Measurements from ENCODE around the gene FOXP1. TPM values are rescaled to one million over a fixed set of nuclear protein-coding genes. Genes with fewer than 3 reads are reported as not detected.

Gene FOXP1
- total and polyA plus RNA-seq, 2 of the 13 experiments (the other 11 are each of a cell fraction or from before 2014, with no cell fraction given) = 40.4 to 59.0 TPM

- no peaks in the 10 kb centered on the region for H3K27me3 ChIP-seq (ENCODE audit: control insufficient read depth in 1 of 2, insufficient read depth in 2 of 2, low read length in 2 of 2)
- intact Hi-C loops (cut with micrococcal nuclease; ENCODE audit: unreplicated experiment) (no loop called here), in situ Hi-C loops (cut with HindIII; ENCODE audit: extremely low pct_ligation_motif_present, low pct_unique_long_range_greater_than_20kb) (no loop called here)
- no peak overlapping the region for H3K9ac ChIP-seq (ENCODE audit: insufficient read depth, low read depth, low read length)
- H4K20me1 ChIP-seq (ENCODE audit: insufficient read depth, low read length) = peaks cover 9% of the 10 kb centered on the region
- POLR2A ChIA-PET = no interaction called here
- no peaks in the 10 kb centered on the region for H3K9me3 ChIP-seq (ENCODE audit: low read length)
- no peaks in the 10 kb centered on the region; a peak in 1 of 5 replicates for H3K36me3 ChIP-seq (replicated peaks in 1 of 2; ENCODE audit: control insufficient read depth in 1 of 2, insufficient read depth in 2 of 2, low read length in 2 of 2)
- no peak overlapping the region for H3K4me2 ChIP-seq (ENCODE audit: low read depth, low read length)
- FAIRE-seq = no peak
- H3K79me2 ChIP-seq (ENCODE audit: insufficient read depth, low read length) = peaks cover 44% of the 10 kb centered on the region
- DNase-seq (ENCODE audit: low spot score) = peak; percentile 10
- H2AFZ ChIP-seq (ENCODE audit: low read length) = no peak overlapping the region
- H3K4me1 ChIP-seq (ENCODE audit: insufficient read depth, low read length) = peaks cover 15% of the 10 kb centered on the region; the same call in 1 of the 2 replicates
- ATAC-seq = peak; percentile 71
- no peak overlapping the region for H3K27ac ChIP-seq (ENCODE audit: extremely low read length, insufficient read depth, low read length)
- peak; percentile 46 for TF ChIP-seq CTCF (CRISPR knock-in tag; IDR thresholded peaks at IDR 0.05)
- TF ChIP-seq ZNF7 (CRISPR knock-in tag; IDR thresholded peaks at IDR 0.05) = 0 out of 2 replicates have a peak, but pooled peaks have one; percentile 20
- TF ChIP-seq, protein P1, sequence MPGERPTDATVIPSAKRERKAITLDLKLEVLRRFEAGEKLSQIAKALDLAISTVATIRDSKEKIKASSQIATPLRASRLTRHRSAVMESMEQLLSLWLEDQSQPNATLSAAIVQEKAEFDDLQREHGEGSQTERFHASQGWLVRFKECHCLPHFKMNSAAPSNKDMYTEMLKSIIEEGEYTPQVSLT (CRISPR knock-in tag; IDR thresholded peaks at IDR 0.05; ENCODE audit: borderline replicate concordance, low read depth) = no peak
- no peak for TF ChIP-seq EZH2 (conservative IDR thresholded peaks at IDR 0.05; ENCODE audit: low read depth, low read length)
- TF ChIP-seq RBM22 (optimal IDR thresholded peaks at IDR 0.05; ENCODE audit: low read length) = peak; percentile 53
- TF ChIP-seq EEA1 (CRISPR knock-in tag; IDR thresholded peaks at IDR 0.05; ENCODE audit: borderline replicate concordance) = no peak
- TF ChIP-seq STAG1 (CRISPR knock-in tag; IDR thresholded peaks at IDR 0.05) = peak; percentile 65
- no peak for TF ChIP-seq ZNF232 (CRISPR knock-in tag; IDR thresholded peaks at IDR 0.05; ENCODE audit: borderline replicate concordance)
- TF ChIP-seq ADNP (CRISPR knock-in tag; IDR thresholded peaks at IDR 0.05) = no peak
- TF ChIP-seq GATAD2A (CRISPR knock-in tag; IDR thresholded peaks at IDR 0.05) = 0 out of 2 replicates have a peak, but pooled peaks have one; percentile 15
- CTCF ChIA-PET (ENCODE audit: low intra/inter-chr PET ratio, low total read pairs) = no interaction called here
- BruUV-seq (replicated peaks) = no TSS peak
- 73% methylated on average over 3 of the region's 3 CpGs for WGBS (ENCODE audit: low lambda C conversion rate)
- no peak overlapping the region for H3K4me3 ChIP-seq (replicated peaks in 1 of 3; ENCODE audit: insufficient read depth in 1 of 3, low read depth in 2 of 3, low read length in 3 of 3)
These were observed 71.5 kb downstream of the FOXP1 start for GRCh38 chr3:71512000-71512399.
